IMR-90 (cell line): ENCODE results near the gene SPEG. TPM values are rescaled to one million over a fixed set of nuclear protein-coding genes. Genes with fewer than 3 reads are reported as not detected.

Experiments
- ATAC-seq: fragments of 200-7000 bp; cut with Tn5 transposase; 2 replicates; pipeline ENCODE4 v1.9.1; 2020; ENCODE audit warnings: low read depth, mild to moderate bottlenecking, moderate library complexity
- BruUV-seq: library from RNA; stranded (reverse); fragments of 400-500 nt; replicated peaks from 2 replicates; lab custom pipeline; 2021; lab: Mats Ljungman, UMichigan
- CTCF ChIA-PET: fragments of 300-600 bp; formaldehyde crosslinking; extraction: SDS; loops from one replicate; lab custom pipeline; 2021; ENCODE audit warnings: antibody characterized with exemption; lab: Yijun Ruan, JAX
- POLR2A ChIA-PET: fragments of 300-600 bp; sonication (Branson Sonifier 250); formaldehyde crosslinking; loops from one replicate; lab custom pipeline; 2022; ENCODE audit warnings: antibody characterized with exemption; ENCODE audit not compliant: unreplicated experiment; lab: Charles Lee
- DNase-seq: peaks from one replicate; pipeline ENCODE4 v3.0.0; 2013
- H2AFZ ChIP-seq: replicated peaks from 2 replicates; pipeline ENCODE3; 2013; ENCODE audit warnings: low read length, mild to moderate bottlenecking; ENCODE audit not compliant: poor library complexity
- H2AK5ac ChIP-seq: 2 replicates; pipeline ENCODE4 v1.6.1; 2013; ENCODE audit warnings: low read depth, low read length, inconsistent platforms
- H2AK9ac ChIP-seq: replicated peaks from 2 replicates; pipeline ENCODE3; 2013; ENCODE audit warnings: mild to moderate bottlenecking, low read depth, low read length, moderate library complexity; ENCODE audit not compliant: poor library complexity
- H2BK120ac ChIP-seq: 2 replicates; pipeline ENCODE4 v1.6.1; 2013; ENCODE audit warnings: low read depth, low read length, inconsistent platforms
- H2BK15ac ChIP-seq: 3 replicates; pipeline ENCODE4 v1.6.1; 2013; ENCODE audit warnings: low read depth, low read length, inconsistent platforms
- H2BK20ac ChIP-seq: 2 replicates; pipeline ENCODE4 v1.6.1; 2013; ENCODE audit warnings: low read depth, mild to moderate bottlenecking, inconsistent platforms, low read length, moderate library complexity
- H2BK5ac ChIP-seq: 2 replicates; pipeline ENCODE4 v1.6.1; 2013; ENCODE audit warnings: mild to moderate bottlenecking, low read depth, low read length, inconsistent platforms; ENCODE audit not compliant: poor library complexity, severe bottlenecking
- H3K14ac ChIP-seq: replicated peaks from 2 replicates; pipeline ENCODE4 v1.6.1; 2013; ENCODE audit warnings: low read depth, low read length, inconsistent platforms
- H3K18ac ChIP-seq: 2 replicates; pipeline ENCODE4 v1.6.1; 2013; ENCODE audit warnings: low read depth, low read length, control low read depth
- H3K23ac ChIP-seq: 2 replicates; pipeline ENCODE4 v1.6.1; 2013; ENCODE audit warnings: low read depth, low read length, inconsistent platforms
- H3K27ac ChIP-seq: 2 replicates; pipeline ENCODE4 v1.5.1; 2013; ENCODE audit warnings: mild to moderate bottlenecking, control low read depth, low read length; ENCODE audit not compliant: insufficient read depth
- H3K27me3 ChIP-seq: 2 replicates; pipeline ENCODE4 v1.6.1; 2013; ENCODE audit warnings: low read length; ENCODE audit not compliant: control insufficient read depth, insufficient read depth
- H3K36me3 ChIP-seq: 2 replicates; pipeline ENCODE4 v1.6.1; 2013; ENCODE audit warnings: low read length, mixed read lengths; ENCODE audit not compliant: control insufficient read depth, insufficient read depth
- H3K4ac ChIP-seq: 2 replicates; pipeline ENCODE4 v1.6.1; 2013; ENCODE audit warnings: low read depth, low read length, inconsistent platforms
- H3K4me1 ChIP-seq: 2 replicates; pipeline ENCODE4 v1.6.1; 2013; ENCODE audit warnings: low read length, mixed read lengths; ENCODE audit not compliant: control insufficient read depth, insufficient read depth
- H3K4me2 ChIP-seq: 2 replicates; pipeline ENCODE4 v1.6.1; 2013; ENCODE audit warnings: low read depth, mild to moderate bottlenecking, control low read depth, low read length, moderate library complexity
- H3K4me3 ChIP-seq: 2 replicates; pipeline ENCODE4 v1.5.1; 2013; ENCODE audit warnings: low read depth, mild to moderate bottlenecking, control low read depth, low read length, moderate library complexity; ENCODE audit not compliant: insufficient read depth
- H3K56ac ChIP-seq: 2 replicates; pipeline ENCODE4 v1.6.1; 2013; ENCODE audit warnings: low read length, inconsistent platforms; ENCODE audit not compliant: insufficient read depth; ENCODE audit errors: extremely low read depth
- H3K79me1 ChIP-seq, 2 experiments: 2 replicates each; pipeline ENCODE4 v1.6.1; 2013; ENCODE audit warnings: low read length in 2 of 2, inconsistent platforms in 1 of 2, low read depth in 1 of 2
- H3K9ac ChIP-seq: 2 replicates; pipeline ENCODE4 v1.6.1; 2013; ENCODE audit warnings: low read depth, low read length, control low read depth
- H3K9me1 ChIP-seq: 2 replicates; pipeline ENCODE4 v1.6.1; 2013; ENCODE audit warnings: low read length, inconsistent platforms; ENCODE audit not compliant: insufficient read depth
- H3K9me3 ChIP-seq: 2 replicates; pipeline ENCODE4 v1.6.1; 2013; ENCODE audit warnings: low read length; ENCODE audit not compliant: control insufficient read depth, insufficient read depth
- H4K20me1 ChIP-seq: 2 replicates; pipeline ENCODE4 v1.6.1; 2013; ENCODE audit warnings: low read length, inconsistent platforms; ENCODE audit not compliant: insufficient read depth
- H4K5ac ChIP-seq: 2 replicates; pipeline ENCODE4 v1.6.1; 2013; ENCODE audit warnings: mild to moderate bottlenecking, low read depth, low read length, control low read depth
- H4K8ac ChIP-seq, 2 experiments: 2 replicates each; pipeline ENCODE4 v1.6.1; 2013; ENCODE audit warnings: low read depth in 2 of 2, low read length in 2 of 2, control low read depth in 1 of 2, inconsistent platforms in 1 of 2
- H4K91ac ChIP-seq: 2 replicates; pipeline ENCODE4 v1.6.1; 2013; ENCODE audit warnings: low read depth, low read length, inconsistent platforms; ENCODE audit not compliant: insufficient read depth
- BHLHE40 ChIP-seq: fragments of 150-350 bp; IDR thresholded peaks from 2 replicates; pipeline ENCODE4 v1.6.1; 2016; ENCODE audit warnings: mild to moderate bottlenecking, low read depth, low read length
- CEBPB ChIP-seq: IDR thresholded peaks from 2 replicates; pipeline ENCODE4 v1.6.1; 2012; ENCODE audit warnings: low read depth, low read length, improper control_type of control experiment
- CHD1 ChIP-seq: IDR thresholded peaks from 2 replicates; pipeline ENCODE4 v1.6.1; 2012; ENCODE audit warnings: low read depth, low read length, improper control_type of control experiment
- ELK1 ChIP-seq: fragments of 150-350 bp; IDR thresholded peaks from 2 replicates; pipeline ENCODE4 v1.6.1; 2016; ENCODE audit warnings: low read depth, mild to moderate bottlenecking, low read length, moderate library complexity, borderline replicate concordance
- FOS ChIP-seq: fragments of 150-350 bp; IDR thresholded peaks from 2 replicates; pipeline ENCODE4 v1.6.1; 2016; ENCODE audit warnings: low read depth, low read length
- MAFK ChIP-seq: IDR thresholded peaks from 2 replicates; pipeline ENCODE4 v1.6.1; 2012; ENCODE audit warnings: low read depth, low read length, improper control_type of control experiment
- MXI1 ChIP-seq: IDR thresholded peaks from 2 replicates; pipeline ENCODE4 v1.6.1; 2012; ENCODE audit warnings: low read depth, mild to moderate bottlenecking, low read length, moderate library complexity, borderline replicate concordance
- NFE2L2 ChIP-seq: fragments of 150-350 bp; IDR thresholded peaks from 2 replicates; pipeline ENCODE4 v1.6.1; 2016; ENCODE audit warnings: low read depth, mild to moderate bottlenecking, low read length
- POLR2A ChIP-seq: IDR thresholded peaks from 2 replicates; pipeline ENCODE4 v1.6.1; 2012; ENCODE audit warnings: mild to moderate bottlenecking, low read depth, low read length
- RAD21 ChIP-seq: IDR thresholded peaks from 2 replicates; pipeline ENCODE4 v1.6.1; 2012; ENCODE audit warnings: low read length, improper control_type of control experiment
- RCOR1 ChIP-seq: IDR thresholded peaks from 2 replicates; pipeline ENCODE4 v1.6.1; 2012; ENCODE audit warnings: mild to moderate bottlenecking, low read length, improper control_type of control experiment; ENCODE audit not compliant: insufficient replicate concordance
- RFX5 ChIP-seq: IDR thresholded peaks from 2 replicates; pipeline ENCODE4 v1.8.0; 2012; ENCODE audit warnings: low read depth, mild to moderate bottlenecking, low read length, moderate library complexity
- SMC3 ChIP-seq: fragments of 150-350 bp; IDR thresholded peaks from 2 replicates; pipeline ENCODE4 v1.6.1; 2016; ENCODE audit warnings: low read depth, mild to moderate bottlenecking, antibody characterized with exemption, low read length, moderate library complexity
- USF2 ChIP-seq: fragments of 150-350 bp; IDR thresholded peaks from 2 replicates; pipeline ENCODE4 v1.6.1; 2017; ENCODE audit warnings: mild to moderate bottlenecking, antibody characterized with exemption, low read length, low read depth
- WGBS, 2 experiments: methylation state at CpG; one replicate each; pipeline versions ENCODE4 v1.1.5 to v1.1.7; 2013; ENCODE audit warnings: missing lambda C conversion rate in 2 of 2; ENCODE audit not compliant: insufficient read length in 1 of 2; ENCODE audit errors: extremely low coverage in 2 of 2; 5-methylcytosine and 5-hydroxymethylcytosine counted together
- dilution Hi-C: fragments of 300-500 bp; cut with HindIII; formaldehyde crosslinking; loops from one replicate; pipeline ENCODE4 v1.14.3; 2018; ENCODE audit warnings: low sequenced_read_pairs; ENCODE audit not compliant: unreplicated experiment
- in situ Hi-C: fragments of 300-500 bp; cut with MboI; formaldehyde crosslinking; loops from 3 replicates; pipeline ENCODE4 v1.14.3; 2019; ENCODE audit warnings: low sequenced_read_pairs, inconsistent platforms, mixed read lengths
- intact Hi-C: fragments of 100-400 bp; cut with micrococcal nuclease; formaldehyde crosslinking; loops from 2 replicates; pipeline ENCODE4 v1.10.0; 2022
- polyA plus RNA-seq, 3 experiments: library from polyadenylated mRNA; depleted of rRNA; stranded (reverse); fragments of >200 nt; gene quantifications; 2 replicates each; pipeline ENCODE4 v1.2.3, GENCODE V29; 2012; ENCODE audit warnings: low replicate concordance in 1 of 3
- total RNA-seq: library from RNA; depleted of rRNA; stranded (reverse); fragments of >200 nt; gene quantifications from 2 replicates; pipeline ENCODE4 v1.2.3, GENCODE V29; 2012
- TF ChIP-seq, protein P1 (sequence below): conservative IDR thresholded peaks from 2 replicates; pipeline ENCODE4 v1.5.1; 2012; ENCODE audit warnings: mild to moderate bottlenecking, low read depth, low read length, improper control_type of control experiment

The SPEG gene
- total and polyA plus RNA-seq, 2 of the 4 experiments (the other 2 are of a cell fraction) = 6.8 to 81.6 TPM

- Histone ChIP-seq H3K56ac (no peak overlapping the region), H3K23ac (no peak overlapping the region), H4K5ac (no peak overlapping the region), H4K20me1 (no peaks in the 10 kb centered on the region; the same call in 1 of the 2 replicates), H3K14ac (no peak overlapping the region), H3K27ac (no peak overlapping the region), H2AFZ (no peak overlapping the region), H4K91ac (no peak overlapping the region), H3K4me3 (no peak overlapping the region), H2BK5ac (no peak overlapping the region), H2BK120ac (no peak overlapping the region), H3K4ac (no peak overlapping the region), H3K79me1 (peaks cover 0 to 26% of the 10 kb centered on the region in 2 experiments; a peak in 2 of 4 replicates), H2BK20ac (no peak overlapping the region), H3K9me1 (peaks cover 14% of the 10 kb centered on the region; the same call in 1 of the 2 replicates), H2BK15ac (no peak overlapping the region), H3K9me3 (no peaks in the 10 kb centered on the region), H3K18ac (no peak overlapping the region), H2AK5ac (no peak overlapping the region), H3K4me1 (peaks cover 24% of the 10 kb centered on the region), H4K8ac (no peak overlapping the region), H2AK9ac (no peak overlapping the region), H3K36me3 (peaks cover 39% of the 10 kb centered on the region; the same call in 1 of the 2 replicates), H3K9ac (no peak overlapping the region), H3K4me2 (no peak overlapping the region), H3K27me3 (no peaks in the 10 kb centered on the region)
- ATAC-seq (no peak), DNase-seq (no peak)
- in situ Hi-C loops = loop anchor here (5.0 kb wide), 1 partner anchor 55 kb away; no protein-coding TSS in a partner anchor
- dilution Hi-C loops = no loop called here
- POLR2A ChIA-PET = no interaction called here
- CTCF ChIA-PET = interaction anchor here (0.9 kb wide), 1 partner anchor 33 kb away, joined by 4 read pairs; a partner anchor contains a TSS
- 100% methylated on average over 1 of the region's 9 CpGs; no CpG with 5 or more reads in 1 of the 2 experiments for WGBS, 2 experiments
- intact Hi-C loops = no loop called here
- TF ChIP-seq MAFK = no peak
- TF ChIP-seq RFX5 = no peak
- no peak for TF ChIP-seq SMC3
- TF ChIP-seq BHLHE40 = no peak
- no peak for TF ChIP-seq USF2
- no peak for TF ChIP-seq FOS
- TF ChIP-seq POLR2A = no peak
- TF ChIP-seq, protein P1, sequence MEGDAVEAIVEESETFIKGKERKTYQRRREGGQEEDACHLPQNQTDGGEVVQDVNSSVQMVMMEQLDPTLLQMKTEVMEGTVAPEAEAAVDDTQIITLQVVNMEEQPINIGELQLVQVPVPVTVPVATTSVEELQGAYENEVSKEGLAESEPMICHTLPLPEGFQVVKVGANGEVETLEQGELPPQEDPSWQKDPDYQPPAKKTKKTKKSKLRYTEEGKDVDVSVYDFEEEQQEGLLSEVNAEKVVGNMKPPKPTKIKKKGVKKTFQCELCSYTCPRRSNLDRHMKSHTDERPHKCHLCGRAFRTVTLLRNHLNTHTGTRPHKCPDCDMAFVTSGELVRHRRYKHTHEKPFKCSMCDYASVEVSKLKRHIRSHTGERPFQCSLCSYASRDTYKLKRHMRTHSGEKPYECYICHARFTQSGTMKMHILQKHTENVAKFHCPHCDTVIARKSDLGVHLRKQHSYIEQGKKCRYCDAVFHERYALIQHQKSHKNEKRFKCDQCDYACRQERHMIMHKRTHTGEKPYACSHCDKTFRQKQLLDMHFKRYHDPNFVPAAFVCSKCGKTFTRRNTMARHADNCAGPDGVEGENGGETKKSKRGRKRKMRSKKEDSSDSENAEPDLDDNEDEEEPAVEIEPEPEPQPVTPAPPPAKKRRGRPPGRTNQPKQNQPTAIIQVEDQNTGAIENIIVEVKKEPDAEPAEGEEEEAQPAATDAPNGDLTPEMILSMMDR = no peak
- no peak for TF ChIP-seq RAD21
- TF ChIP-seq CEBPB = no peak
- TF ChIP-seq RCOR1 = no peak
- TF ChIP-seq MXI1 = no peak
- no peak for TF ChIP-seq CHD1
- TF ChIP-seq NFE2L2 = no peak
- no peak for TF ChIP-seq ELK1
- no TSS peak for BruUV-seq
Measured at GRCh38 chr2:219462349-219462748, 27.7 kb downstream of the SPEG start.
